Measurements from ENCODE around the gene ITIH4. TPM values are rescaled to one million over a fixed set of nuclear protein-coding genes. Genes with fewer than 3 reads are reported as not detected.

The ITIH4 gene
- total RNA-seq, 1 experiment from 2014 or later: 0.14 TPM

GRCh38 chr3:52810923-52811322 lies 19.5 kb downstream of the ITIH4 start:
- Histone ChIP-seq H3K27me3 (ENCODE audit: control insufficient read depth, insufficient read depth, low read length) (no peaks in the 10 kb centered on the region), H3K4me3 (ENCODE audit: insufficient read depth, low read depth, low read length) (no peak overlapping the region), H3K36me3 (replicated peaks; ENCODE audit: control insufficient read depth, insufficient read depth, low read length) (no peaks in the 10 kb centered on the region)
- no peak for DNase-seq

- Histone ChIP-seq H3K36me3 (replicated peaks; ENCODE audit: control insufficient read depth, insufficient read depth, low read length) (no peaks in the 10 kb centered on the region), H3K27me3 (ENCODE audit: control insufficient read depth, insufficient read depth, low read length) (no peaks in the 10 kb centered on the region), H3K4me3 (ENCODE audit: insufficient read depth, low read depth, low read length) (no peak overlapping the region)
- no peak for DNase-seq
These were observed 20.7 kb downstream of the ITIH4 start for GRCh38 chr3:52809662-52810377.

- DNase-seq: no peak
- no peaks in the 10 kb centered on the region for H3K36me3 ChIP-seq (replicated peaks; ENCODE audit: control insufficient read depth, insufficient read depth, low read length)
- H3K4me3 ChIP-seq (ENCODE audit: insufficient read depth, low read depth, low read length): no peak overlapping the region
- H3K27me3 ChIP-seq (ENCODE audit: control insufficient read depth, insufficient read depth, low read length): no peaks in the 10 kb centered on the region
These were observed 21.3 kb downstream of the ITIH4 start for GRCh38 chr3:52809149-52809548.

- no peak for DNase-seq
- Histone ChIP-seq H3K4me3 (ENCODE audit: insufficient read depth, low read depth, low read length) (no peak overlapping the region), H3K36me3 (replicated peaks; ENCODE audit: control insufficient read depth, insufficient read depth, low read length) (no peaks in the 10 kb centered on the region), H3K27me3 (ENCODE audit: control insufficient read depth, insufficient read depth, low read length) (no peaks in the 10 kb centered on the region)
These were observed 25.0 kb downstream of the ITIH4 start for GRCh38 chr3:52805270-52806039.

GRCh38 chr3:52801839-52802238 lies 28.6 kb downstream of the ITIH4 start:
- no peak for DNase-seq
- Histone ChIP-seq H3K27me3 (ENCODE audit: control insufficient read depth, insufficient read depth, low read length) (no peaks in the 10 kb centered on the region), H3K4me3 (ENCODE audit: insufficient read depth, low read depth, low read length) (no peak overlapping the region), H3K36me3 (replicated peaks; ENCODE audit: control insufficient read depth, insufficient read depth, low read length) (no peaks in the 10 kb centered on the region)

- H3K36me3 ChIP-seq (replicated peaks; ENCODE audit: control insufficient read depth, insufficient read depth, low read length): no peaks in the 10 kb centered on the region
- no peak overlapping the region for H3K4me3 ChIP-seq (ENCODE audit: insufficient read depth, low read depth, low read length)
- no peaks in the 10 kb centered on the region for H3K27me3 ChIP-seq (ENCODE audit: control insufficient read depth, insufficient read depth, low read length)
- no peak for DNase-seq
These were observed 30.4 kb downstream of the ITIH4 start for GRCh38 chr3:52800079-52800478.

- DNase-seq: peak; percentile 97
- no peak overlapping the region for H3K4me3 ChIP-seq (ENCODE audit: insufficient read depth, low read depth, low read length)
- no peaks in the 10 kb centered on the region for H3K27me3 ChIP-seq (ENCODE audit: control insufficient read depth, insufficient read depth, low read length)
- H3K36me3 ChIP-seq (replicated peaks; ENCODE audit: control insufficient read depth, insufficient read depth, low read length): no peaks in the 10 kb centered on the region
These were observed 31.4 kb downstream of the ITIH4 start for GRCh38 chr3:52798978-52799476.

- DNase-seq: no peak
- Histone ChIP-seq H3K4me3 (ENCODE audit: insufficient read depth, low read depth, low read length) (no peak overlapping the region), H3K36me3 (replicated peaks; ENCODE audit: control insufficient read depth, insufficient read depth, low read length) (no peaks in the 10 kb centered on the region), H3K27me3 (ENCODE audit: control insufficient read depth, insufficient read depth, low read length) (no peaks in the 10 kb centered on the region)
These were observed 32.0 kb downstream of the ITIH4 start for GRCh38 chr3:52798376-52798977.

GRCh38 chr3:52796411-52796810 lies 34.1 kb downstream of the ITIH4 start:
- Histone ChIP-seq H3K4me3 (ENCODE audit: insufficient read depth, low read depth, low read length) (no peak overlapping the region), H3K27me3 (ENCODE audit: control insufficient read depth, insufficient read depth, low read length) (no peaks in the 10 kb centered on the region), H3K36me3 (replicated peaks; ENCODE audit: control insufficient read depth, insufficient read depth, low read length) (no peaks in the 10 kb centered on the region)
- DNase-seq: no peak

GRCh38 chr3:52795298-52795900 lies 35.1 kb downstream of the ITIH4 start:
- H3K4me3 ChIP-seq (ENCODE audit: insufficient read depth, low read depth, low read length): no peak overlapping the region
- H3K36me3 ChIP-seq (replicated peaks; ENCODE audit: control insufficient read depth, insufficient read depth, low read length): no peaks in the 10 kb centered on the region
- H3K27me3 ChIP-seq (ENCODE audit: control insufficient read depth, insufficient read depth, low read length): no peaks in the 10 kb centered on the region
- DNase-seq: no peak

- H3K27me3 ChIP-seq (ENCODE audit: control insufficient read depth, insufficient read depth, low read length): no peaks in the 10 kb centered on the region
- no peak for DNase-seq
- no peak within 1 kb of the TSS for H3K4me3 ChIP-seq (ENCODE audit: insufficient read depth, low read depth, low read length)
- H3K36me3 ChIP-seq (replicated peaks; ENCODE audit: control insufficient read depth, insufficient read depth, low read length): no peaks in the 10 kb centered on the region
These were observed 35.8 kb downstream of the ITIH4 start, which contains the start of gene ITIH3 for GRCh38 chr3:52794612-52795099. ITIH3 (plus strand) TSS chr3:52794796; CDS start chr3:52794804, 8 bp downstream.

- no peak for DNase-seq
- Histone ChIP-seq H3K27me3 (ENCODE audit: control insufficient read depth, insufficient read depth, low read length) (no peaks in the 10 kb centered on the region), H3K4me3 (ENCODE audit: insufficient read depth, low read depth, low read length) (no peak overlapping the region), H3K36me3 (replicated peaks; ENCODE audit: control insufficient read depth, insufficient read depth, low read length) (no peaks in the 10 kb centered on the region)
These were observed 36.5 kb downstream of the ITIH4 start for GRCh38 chr3:52793702-52794611.

- DNase-seq: no peak
- Histone ChIP-seq H3K4me3 (ENCODE audit: insufficient read depth, low read depth, low read length) (no peak overlapping the region), H3K27me3 (ENCODE audit: control insufficient read depth, insufficient read depth, low read length) (no peaks in the 10 kb centered on the region), H3K36me3 (replicated peaks; ENCODE audit: control insufficient read depth, insufficient read depth, low read length) (no peaks in the 10 kb centered on the region)
These were observed 37.3 kb downstream of the ITIH4 start for GRCh38 chr3:52792961-52793695.

Measured in H7 (cell line).